MM.1S (cell line): ENCODE data around the gene TSPAN15.

ENCODE experiments used
- DNase-seq: peaks from one replicate; pipeline ENCODE4 v3.0.0-alpha.2; 2015
- H2AFZ ChIP-seq: fragments of 300-600 bp; sonication (generic); 2 replicates; pipeline ENCODE4 v1.6.0; 2016; ENCODE audit warnings: antibody characterized with exemption, low read length
- H3F3A ChIP-seq: fragments of 300-600 bp; sonication (generic); 2 replicates; pipeline ENCODE4 v1.6.1; 2016; ENCODE audit warnings: mild to moderate bottlenecking, antibody characterized with exemption, low read length, moderate library complexity, mixed read lengths; ENCODE audit not compliant: insufficient read depth
- H3K27ac ChIP-seq: fragments of 300-600 bp; sonication (generic); 2 replicates; pipeline ENCODE4 v1.5.1; 2016; ENCODE audit warnings: mild to moderate bottlenecking, low read length
- H3K27me3 ChIP-seq: fragments of 300-600 bp; sonication (generic); replicated peaks from 2 replicates; pipeline ENCODE4 v1.6.0; 2016; ENCODE audit warnings: low read length; ENCODE audit not compliant: insufficient read depth
- H3K36me3 ChIP-seq: fragments of 300-600 bp; sonication (generic); replicated peaks from 2 replicates; pipeline ENCODE4 v1.6.1; 2016; ENCODE audit warnings: mild to moderate bottlenecking, low read length, mixed read lengths; ENCODE audit not compliant: insufficient read depth
- H3K4me1 ChIP-seq: fragments of 300-600 bp; sonication (generic); 2 replicates; pipeline ENCODE4 v1.6.1; 2016; ENCODE audit warnings: low read length, mixed read lengths
- H3K4me2 ChIP-seq: fragments of 300-600 bp; sonication (generic); 2 replicates; pipeline ENCODE4 v1.6.0; 2016; ENCODE audit warnings: low read depth, low read length
- H3K4me3 ChIP-seq: fragments of 300-600 bp; sonication (generic); 2 replicates; pipeline ENCODE4 v1.5.1; 2016; ENCODE audit warnings: low read length, mixed read lengths
- H3K79me2 ChIP-seq: fragments of 300-600 bp; sonication (generic); 2 replicates; pipeline ENCODE4 v1.6.1; 2016; ENCODE audit warnings: mixed run types, low read length, mixed read lengths
- H3K9ac ChIP-seq: fragments of 300-600 bp; sonication (generic); 2 replicates; pipeline ENCODE4 v1.6.1; 2016; ENCODE audit warnings: low read length, mixed read lengths
- H3K9me2 ChIP-seq: fragments of 300-600 bp; sonication (generic); replicated peaks from 2 replicates; pipeline ENCODE4 v1.6.1; 2016; ENCODE audit warnings: mild to moderate bottlenecking, low read length, mixed read lengths; ENCODE audit not compliant: insufficient read depth
- H3K9me3 ChIP-seq: fragments of 300-600 bp; sonication (generic); replicated peaks from 2 replicates; pipeline ENCODE4 v1.6.1; 2016; ENCODE audit warnings: mild to moderate bottlenecking, low read length, mixed read lengths; ENCODE audit not compliant: insufficient read depth
- H4K20me1 ChIP-seq: fragments of 300-600 bp; sonication (generic); 2 replicates; pipeline ENCODE4 v1.6.1; 2016; ENCODE audit warnings: mild to moderate bottlenecking, low read length, moderate library complexity, mixed read lengths; ENCODE audit not compliant: insufficient read depth
- CTCF ChIP-seq: fragments of 300-600 bp; sonication (generic); IDR thresholded peaks from 2 replicates; pipeline ENCODE4 v1.5.1; 2016; ENCODE audit warnings: antibody characterized with exemption, low read length, mixed read lengths
- EZH2 ChIP-seq: fragments of 300-600 bp; sonication (generic); optimal IDR thresholded peaks from 2 replicates; pipeline ENCODE3; 2017; ENCODE audit warnings: low read depth, mild to moderate bottlenecking, antibody characterized with exemption, low read length, mixed read lengths
- EZH2phosphoT487 ChIP-seq: fragments of 300-600 bp; sonication (generic); IDR thresholded peaks from 2 replicates; pipeline ENCODE4 v1.6.1; 2018; ENCODE audit warnings: antibody characterized with exemption, low read length

The TSPAN15 gene

GRCh38 chr10:69508738-69509340 lies 57.6 kb downstream of the TSPAN15 start:
- no peaks in the 10 kb centered on the region for H3K36me3 ChIP-seq
- no peak overlapping the region for H3K4me3 ChIP-seq
- no peak for TF ChIP-seq CTCF
- no peak for TF ChIP-seq EZH2
- no peak for TF ChIP-seq EZH2phosphoT487
- H3K4me1 ChIP-seq: no peaks in the 10 kb centered on the region
- no peaks in the 10 kb centered on the region for H4K20me1 ChIP-seq
- no peak overlapping the region for H3K27ac ChIP-seq
- H3K27me3 ChIP-seq: peaks cover 49% of the 10 kb centered on the region
- no peak for DNase-seq
- H3K9me2 ChIP-seq: no peaks in the 10 kb centered on the region
- H3F3A ChIP-seq: no peaks in the 10 kb centered on the region
- H2AFZ ChIP-seq: no peak overlapping the region
- H3K4me2 ChIP-seq: no peak overlapping the region
- no peaks in the 10 kb centered on the region for H3K9me3 ChIP-seq
- H3K9ac ChIP-seq: no peak overlapping the region
- no peaks in the 10 kb centered on the region for H3K79me2 ChIP-seq

GRCh38 chr10:69512901-69513300 lies 61.6 kb downstream of the TSPAN15 start:
- no peaks in the 10 kb centered on the region for H3K36me3 ChIP-seq
- H4K20me1 ChIP-seq: no peaks in the 10 kb centered on the region
- H3K9ac ChIP-seq: no peak overlapping the region
- H3K79me2 ChIP-seq: no peaks in the 10 kb centered on the region
- H3F3A ChIP-seq: no peaks in the 10 kb centered on the region
- no peak overlapping the region for H3K4me2 ChIP-seq
- TF ChIP-seq EZH2phosphoT487 (no peak), CTCF (no peak), EZH2 (no peak)
- H3K4me1 ChIP-seq: no peaks in the 10 kb centered on the region
- peaks cover 41% of the 10 kb centered on the region for H3K27me3 ChIP-seq
- H3K4me3 ChIP-seq: no peak overlapping the region
- H2AFZ ChIP-seq: no peak overlapping the region
- H3K27ac ChIP-seq: no peak overlapping the region
- no peak for DNase-seq
- H3K9me3 ChIP-seq: no peaks in the 10 kb centered on the region
- H3K9me2 ChIP-seq: no peaks in the 10 kb centered on the region

- Histone ChIP-seq H3K27me3 (peaks cover 37% of the 10 kb centered on the region), H3K4me3 (no peak overlapping the region), H3K27ac (no peak overlapping the region), H4K20me1 (no peaks in the 10 kb centered on the region), H3K4me2 (no peak overlapping the region), H2AFZ (no peak overlapping the region), H3K9me2 (no peaks in the 10 kb centered on the region), H3K4me1 (no peaks in the 10 kb centered on the region), H3K9me3 (no peaks in the 10 kb centered on the region), H3K36me3 (no peaks in the 10 kb centered on the region), H3K9ac (no peak overlapping the region), H3F3A (no peaks in the 10 kb centered on the region), H3K79me2 (no peaks in the 10 kb centered on the region)
- no peak for DNase-seq
- TF ChIP-seq CTCF: no peak
- no peak for TF ChIP-seq EZH2phosphoT487
- TF ChIP-seq EZH2: no peak
Measured at GRCh38 chr10:69513617-69514016, 62.4 kb downstream of the TSPAN15 start.
